ENCODE measurements around the gene TOP3A. TPM values are rescaled to one million over a fixed set of nuclear protein-coding genes. Genes with fewer than 3 reads are reported as not detected.

TOP3A gene
- total RNA-seq, 2 donors from 2014 or later, result 27.2 to 45.4 TPM

DNA sequence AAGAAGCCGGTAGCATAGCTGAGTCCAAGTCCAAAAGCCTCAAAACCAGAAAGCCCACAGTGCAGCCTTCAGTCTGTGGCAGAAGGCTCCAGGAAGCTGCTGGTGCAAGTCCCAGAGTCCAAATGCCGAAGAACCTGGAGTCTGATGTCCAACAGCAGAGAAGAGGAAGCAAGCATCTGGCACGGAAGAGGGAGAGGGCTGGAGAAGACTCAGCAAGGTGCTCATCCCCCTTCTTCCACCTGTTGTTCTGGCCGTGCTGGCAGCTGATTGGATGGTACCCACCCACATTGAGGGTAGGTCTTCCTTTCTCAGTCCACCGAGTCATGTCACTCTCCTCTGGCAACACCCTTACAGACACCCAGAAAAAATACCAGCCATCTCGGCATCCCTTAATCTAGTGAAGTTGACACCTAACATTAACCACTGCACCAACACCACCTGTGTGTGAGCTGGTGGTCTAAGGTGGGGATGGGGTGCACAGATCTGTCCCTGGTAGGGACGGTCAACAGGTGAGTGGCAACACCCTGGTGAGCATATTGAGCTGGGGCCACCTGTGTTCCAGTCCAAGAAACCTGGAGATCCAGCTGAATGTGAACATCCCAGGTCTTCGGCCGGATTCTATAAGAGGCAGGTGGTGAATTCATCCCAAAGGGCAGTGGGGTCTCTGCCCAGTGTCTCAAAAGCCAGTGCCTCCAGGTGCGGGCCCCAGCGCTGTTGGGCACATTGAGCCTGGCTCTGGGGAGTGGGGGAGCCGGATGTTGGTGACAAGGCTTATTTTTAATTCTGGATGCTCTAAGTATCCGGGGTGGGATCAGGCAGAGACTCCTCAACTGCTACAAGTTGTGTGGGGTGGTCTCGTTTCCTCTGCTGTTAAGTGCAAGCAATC lies 44.5 kb downstream of the TOP3A start:
- Histone ChIP-seq H3K4me1 (no peaks in the 10 kb centered on the region), H3K9me3 (no peaks in the 10 kb centered on the region), H3K27me3 (no peaks in the 10 kb centered on the region), H3K9ac (ENCODE audit: low read depth in 2 of 2, low read length in 2 of 2) (no peak overlapping the region), H3K36me3 (no peaks in the 10 kb centered on the region), H3K27ac (no peak overlapping the region), H3K4me3 (no peak overlapping the region)
- intact Hi-C loops (cut with DNase I), result no loop called here
- TF ChIP-seq, protein P1, sequence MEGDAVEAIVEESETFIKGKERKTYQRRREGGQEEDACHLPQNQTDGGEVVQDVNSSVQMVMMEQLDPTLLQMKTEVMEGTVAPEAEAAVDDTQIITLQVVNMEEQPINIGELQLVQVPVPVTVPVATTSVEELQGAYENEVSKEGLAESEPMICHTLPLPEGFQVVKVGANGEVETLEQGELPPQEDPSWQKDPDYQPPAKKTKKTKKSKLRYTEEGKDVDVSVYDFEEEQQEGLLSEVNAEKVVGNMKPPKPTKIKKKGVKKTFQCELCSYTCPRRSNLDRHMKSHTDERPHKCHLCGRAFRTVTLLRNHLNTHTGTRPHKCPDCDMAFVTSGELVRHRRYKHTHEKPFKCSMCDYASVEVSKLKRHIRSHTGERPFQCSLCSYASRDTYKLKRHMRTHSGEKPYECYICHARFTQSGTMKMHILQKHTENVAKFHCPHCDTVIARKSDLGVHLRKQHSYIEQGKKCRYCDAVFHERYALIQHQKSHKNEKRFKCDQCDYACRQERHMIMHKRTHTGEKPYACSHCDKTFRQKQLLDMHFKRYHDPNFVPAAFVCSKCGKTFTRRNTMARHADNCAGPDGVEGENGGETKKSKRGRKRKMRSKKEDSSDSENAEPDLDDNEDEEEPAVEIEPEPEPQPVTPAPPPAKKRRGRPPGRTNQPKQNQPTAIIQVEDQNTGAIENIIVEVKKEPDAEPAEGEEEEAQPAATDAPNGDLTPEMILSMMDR (IDR thresholded peaks at IDR 0.05), result no peak
- DNase-seq, result no peak

DNA sequence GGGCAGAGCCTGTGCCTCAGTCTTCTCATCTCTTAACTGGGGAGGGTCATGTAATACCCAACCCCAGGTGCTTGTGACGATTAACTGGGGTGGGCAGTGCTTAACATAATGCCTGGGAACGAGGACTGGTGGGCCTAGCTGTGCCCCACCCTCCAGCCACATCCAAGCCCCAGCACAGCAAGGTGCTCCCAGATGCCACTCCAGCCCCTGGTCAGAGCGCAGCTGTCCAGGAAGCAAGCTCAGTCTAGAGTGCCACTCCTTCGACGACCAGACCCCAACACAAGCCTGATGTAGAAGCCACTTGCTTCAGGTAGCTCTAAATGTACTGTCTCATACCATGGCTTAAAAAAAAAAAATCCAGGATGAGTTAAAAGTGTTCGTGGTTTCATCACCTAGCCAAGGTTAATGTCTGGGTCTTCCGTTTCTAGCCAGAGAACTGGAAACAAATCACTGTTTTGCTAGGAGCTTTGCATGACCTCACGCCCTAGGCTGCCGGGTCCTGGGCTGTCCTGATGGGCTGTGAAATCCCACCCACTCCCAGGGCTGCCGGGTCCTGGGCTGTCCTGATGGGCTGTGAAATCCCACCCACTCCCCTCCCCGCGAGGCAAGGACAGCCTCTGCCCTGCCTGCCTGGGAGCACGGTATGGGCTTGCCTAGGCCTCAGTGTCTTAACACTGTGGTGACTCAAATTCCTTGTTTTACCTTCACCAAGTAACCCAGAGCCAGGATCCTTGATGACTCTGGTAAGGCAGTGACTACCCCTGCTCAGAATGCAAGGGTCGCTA lies 46.7 kb downstream of the TOP3A start:
- Histone ChIP-seq H3K27ac (no peak overlapping the region), H3K36me3 (peaks cover 3% of the 10 kb centered on the region), H3K27me3 (no peaks in the 10 kb centered on the region), H3K9ac (ENCODE audit: low read depth in 2 of 2, low read length in 2 of 2) (no peak overlapping the region), H3K9me3 (no peaks in the 10 kb centered on the region), H3K4me3 (no peak overlapping the region), H3K4me1 (no peaks in the 10 kb centered on the region)
- intact Hi-C loops (cut with DNase I), result no loop called here
- TF ChIP-seq, protein P1 (IDR thresholded peaks at IDR 0.05), result no peak
- no peak for DNase-seq

DNA sequence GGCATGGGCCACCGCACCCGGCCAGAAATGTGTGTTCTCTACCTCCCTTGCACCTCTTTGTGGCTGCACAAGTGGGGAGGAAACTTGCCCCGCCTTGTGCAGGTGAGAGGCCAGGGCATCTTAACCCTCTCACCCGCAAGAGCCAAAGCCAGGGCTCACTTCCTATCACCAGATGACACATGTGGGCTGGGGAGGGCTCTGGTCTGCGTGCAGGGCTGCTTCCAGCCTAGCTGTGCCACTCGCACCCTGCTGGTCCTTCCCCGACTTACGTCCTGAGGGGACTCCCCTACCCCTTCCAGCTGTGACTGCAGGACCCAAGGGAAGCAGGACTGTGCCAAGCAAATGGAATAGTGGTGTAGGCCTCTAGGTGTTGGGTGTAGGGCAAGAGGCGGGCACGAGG lies 47.4 kb downstream of the TOP3A start:
- no peaks in the 10 kb centered on the region for H3K9me3 ChIP-seq
- no peak overlapping the region for H3K4me3 ChIP-seq
- DNase-seq, result no peak
- H3K27me3 ChIP-seq, result no peaks in the 10 kb centered on the region
- H3K36me3 ChIP-seq, result peaks cover 3% of the 10 kb centered on the region
- TF ChIP-seq, protein P1 (IDR thresholded peaks at IDR 0.05), result no peak
- H3K9ac ChIP-seq (ENCODE audit: low read depth in 2 of 2, low read length in 2 of 2), result no peak overlapping the region
- H3K27ac ChIP-seq, result no peak overlapping the region
- H3K4me1 ChIP-seq, result no peaks in the 10 kb centered on the region
- intact Hi-C loops (cut with DNase I), result no loop called here

DNA sequence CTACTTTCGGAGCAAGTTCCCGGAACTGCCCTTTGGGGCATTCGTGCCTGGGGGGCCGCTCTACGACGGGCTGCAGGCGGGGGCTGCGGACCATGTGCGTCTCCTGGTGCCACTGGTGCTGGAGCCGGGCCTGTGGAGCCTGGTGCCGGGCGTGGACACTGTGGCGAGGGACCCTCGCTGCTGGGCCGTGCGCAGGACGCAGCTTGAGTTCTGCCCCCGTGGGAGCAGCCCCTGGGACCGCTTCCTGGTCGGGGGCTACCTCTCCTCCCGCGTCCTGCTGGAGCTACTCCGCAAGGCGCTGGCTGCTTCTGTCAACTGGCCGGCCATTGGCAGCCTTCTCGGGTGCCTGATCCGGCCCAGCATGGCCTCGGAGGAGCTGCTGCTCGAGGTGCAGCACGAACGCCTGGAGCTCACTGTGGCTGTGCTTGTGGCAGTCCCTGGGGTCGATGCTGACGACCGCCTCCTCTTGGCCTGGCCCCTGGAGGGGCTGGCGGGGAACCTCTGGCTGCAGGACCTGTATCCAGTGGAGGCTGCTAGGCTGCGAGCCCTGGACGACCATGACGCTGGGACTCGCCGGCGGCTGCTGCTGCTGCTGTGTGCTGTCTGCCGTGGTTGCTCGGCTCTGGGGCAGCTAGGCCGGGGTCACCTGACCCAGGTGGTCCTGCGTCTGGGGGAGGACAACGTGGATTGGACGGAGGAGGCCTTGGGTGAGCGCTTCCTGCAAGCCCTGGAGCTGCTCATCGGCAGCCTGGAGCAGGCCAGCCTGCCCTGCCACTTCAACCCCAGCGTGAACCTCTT lies 50.7 kb downstream of the TOP3A start:
- no peak overlapping the region for H3K9ac ChIP-seq (ENCODE audit: low read depth in 2 of 2, low read length in 2 of 2)
- no peak overlapping the region for H3K27ac ChIP-seq
- peaks cover 3% of the 10 kb centered on the region for H3K36me3 ChIP-seq
- H3K9me3 ChIP-seq, result no peaks in the 10 kb centered on the region
- H3K4me1 ChIP-seq, result peaks cover 8% of the 10 kb centered on the region
- TF ChIP-seq, protein P1 (IDR thresholded peaks at IDR 0.05), result no peak
- intact Hi-C loops (cut with DNase I), result no loop called here
- no peaks in the 10 kb centered on the region for H3K27me3 ChIP-seq
- DNase-seq, result no peak
- no peak overlapping the region for H3K4me3 ChIP-seq

DNA sequence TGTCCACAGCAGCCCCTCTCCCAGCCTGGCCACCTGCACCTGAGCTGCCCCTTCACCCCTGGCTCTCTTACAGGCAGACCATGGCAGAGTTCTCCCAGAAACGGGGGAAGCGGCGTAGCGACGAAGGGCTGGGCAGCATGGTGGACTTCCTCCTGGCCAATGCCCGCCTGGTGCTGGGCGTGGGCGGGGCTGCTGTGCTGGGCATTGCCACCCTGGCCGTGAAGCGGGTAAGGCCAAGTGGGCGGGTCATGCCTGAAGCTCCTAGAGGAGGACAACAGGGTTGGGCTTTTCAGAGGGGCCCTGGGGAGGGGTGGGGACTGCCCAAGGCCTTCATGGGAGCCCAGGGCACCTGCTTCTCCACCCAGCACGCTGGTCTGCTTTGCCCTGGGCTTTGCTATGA lies 52.2 kb downstream of the TOP3A start:
- peaks cover 8% of the 10 kb centered on the region for H3K4me1 ChIP-seq
- no peak for DNase-seq

More for the DNA sequence above, 52.2 kb downstream of the TOP3A start:
- H3K27me3 ChIP-seq, result no peaks in the 10 kb centered on the region
- H3K27ac ChIP-seq, result no peak overlapping the region
- no peaks in the 10 kb centered on the region for H3K9me3 ChIP-seq
- no peak overlapping the region for H3K9ac ChIP-seq (ENCODE audit: low read depth in 2 of 2, low read length in 2 of 2)
- H3K36me3 ChIP-seq, result peaks cover 3% of the 10 kb centered on the region
- no peak overlapping the region for H3K4me3 ChIP-seq
- TF ChIP-seq, protein P1 (IDR thresholded peaks at IDR 0.05), result no peak
- intact Hi-C loops (cut with DNase I), result no loop called here
